NCI-H146 treated with DMSO at 0.1 percent for 48 hours (cell line): Measurements from ENCODE around the gene OR11L1.

Experiments
- DNase-seq: peaks from one replicate; lab custom pipeline; 2025; ENCODE audit not compliant: unreplicated experiment; lab: John Stamatoyannopoulos, UW

Gene OR11L1

GRCh38 chr1:247841796-247842195, at the start of gene OR11L1:
Gene OR11L1 (minus strand): TSS chr1:247841896. CDS start chr1:247841896, 0 bp downstream.
- no peak for DNase-seq

- no peak for DNase-seq
Measured at GRCh38 chr1:247884797-247885413, 43.2 kb upstream of the OR11L1 start.

GRCh38 chr1:247883346-247883745, 41.6 kb upstream of the OR11L1 start:
- DNase-seq: no peak

GRCh38 chr1:247865416-247865815, 23.7 kb upstream of the OR11L1 start:
- DNase-seq: no peak

GRCh38 chr1:247864644-247865043, 22.9 kb upstream of the OR11L1 start:
- no peak for DNase-seq

GRCh38 chr1:247862756-247863155, 21.1 kb upstream of the OR11L1 start:
- no peak for DNase-seq

- DNase-seq: no peak
Measured at GRCh38 chr1:247857985-247858619, 16.4 kb upstream of the OR11L1 start.

GRCh38 chr1:247857069-247857984, 15.6 kb upstream of the OR11L1 start, which contains the start of gene TRIM58:
Gene TRIM58 (plus strand): TSS chr1:247857187. CDS start chr1:247857247, 60 bp downstream.
- DNase-seq: no peak

- DNase-seq: no peak
Measured at GRCh38 chr1:247855911-247856310, 14.2 kb upstream of the OR11L1 start.

- no peak for DNase-seq
Measured at GRCh38 chr1:247854899-247855545, 13.3 kb upstream of the OR11L1 start.

GRCh38 chr1:247849616-247850015, 7.9 kb upstream of the OR11L1 start:
- no peak for DNase-seq

GRCh38 chr1:247848346-247848745, 6.7 kb upstream of the OR11L1 start:
- no peak for DNase-seq

GRCh38 chr1:247845693-247846017, 4.0 kb upstream of the OR11L1 start:
- DNase-seq: no peak

- DNase-seq: no peak
Measured at GRCh38 chr1:247845011-247845692, 3.5 kb upstream of the OR11L1 start.

- DNase-seq: no peak
Measured at GRCh38 chr1:247843411-247843810, 1.7 kb upstream of the OR11L1 start.

- no peak for DNase-seq
Measured at GRCh38 chr1:247840818-247841217, 878 bp downstream of the OR11L1 start.

- DNase-seq: no peak
Measured at GRCh38 chr1:247833601-247834000, 8.1 kb downstream of the OR11L1 start.

GRCh38 chr1:247829656-247830055, 12.0 kb downstream of the OR11L1 start:
- no peak for DNase-seq

- no peak for DNase-seq
Measured at GRCh38 chr1:247825362-247825761, 16.3 kb downstream of the OR11L1 start.

- DNase-seq: no peak
Measured at GRCh38 chr1:247824023-247824422, 17.7 kb downstream of the OR11L1 start, which contains the start of gene OR14A16. Gene OR14A16 (minus strand): TSS chr1:247824119. CDS start chr1:247815729, 8,390 bp downstream.

- DNase-seq: no peak
Measured at GRCh38 chr1:247822060-247822459, 19.6 kb downstream of the OR11L1 start.
